Eye (tissue), 1 donor: ENCODE results near the gene GALNT14.

Source experiments
- DNase-seq: peaks from one replicate; pipeline ENCODE4 v3.0.0-alpha.2; 2015

GALNT14 gene

DNA sequence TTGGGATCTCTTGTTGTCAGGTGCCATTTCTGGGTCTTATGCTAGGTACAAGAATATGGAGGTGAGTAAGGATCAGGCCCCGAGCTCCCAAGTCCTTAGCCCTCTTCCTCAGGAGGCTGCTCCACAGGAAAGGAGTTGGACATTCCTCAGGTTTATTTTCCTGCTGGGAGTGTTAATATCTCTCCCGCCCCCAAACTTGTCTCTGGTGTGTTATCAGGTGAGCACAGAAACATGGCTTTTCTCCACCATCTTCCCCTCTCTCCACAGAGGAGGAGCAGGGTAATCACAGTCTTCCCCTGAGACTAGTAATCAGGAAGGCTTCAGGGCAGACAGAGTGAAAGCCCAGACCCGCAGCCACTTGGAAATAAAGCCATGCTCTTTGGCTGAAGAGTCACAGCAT, 257.7 kb downstream of the GALNT14 start:
- no peak for DNase-seq

DNA sequence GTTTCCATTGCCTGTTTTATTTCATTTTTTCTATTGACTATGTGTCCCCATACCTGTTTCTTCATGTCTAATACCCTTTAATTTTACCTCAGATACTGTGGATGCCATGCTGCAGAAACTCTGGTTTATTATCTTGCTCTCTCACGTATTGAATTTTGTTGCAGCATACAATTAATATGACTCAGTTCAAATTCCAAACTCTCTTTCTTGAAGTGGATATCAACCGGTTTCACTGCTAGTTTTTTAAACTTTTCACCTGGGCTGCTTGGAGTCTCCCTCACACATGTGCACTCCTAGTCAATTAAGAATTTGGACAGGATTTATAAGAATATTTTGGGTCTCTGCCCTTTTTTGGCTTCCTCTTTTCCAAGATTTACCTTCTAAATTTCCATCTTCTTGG, 260.4 kb downstream of the GALNT14 start:
- no peak for DNase-seq

DNA sequence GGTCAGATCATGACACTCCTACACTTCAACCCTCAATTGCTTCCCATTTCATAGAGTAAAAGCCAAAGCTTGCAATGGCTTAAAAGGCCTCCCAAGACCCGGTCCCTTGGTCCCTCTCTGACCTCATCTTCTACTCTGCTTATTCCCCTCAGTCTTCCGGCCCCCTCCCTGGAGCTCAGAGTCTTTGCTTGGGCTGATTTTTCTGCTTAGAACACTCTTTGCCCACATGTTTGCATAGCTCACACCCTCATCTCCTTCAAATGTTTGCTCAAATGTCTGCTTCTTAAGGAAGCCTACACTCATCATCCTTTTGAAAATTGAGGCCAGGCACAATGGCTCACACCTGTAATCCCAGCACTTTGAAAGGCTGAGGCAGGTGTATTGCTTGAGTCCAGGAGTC, 265.4 kb downstream of the GALNT14 start:
- DNase-seq, result no peak

DNA sequence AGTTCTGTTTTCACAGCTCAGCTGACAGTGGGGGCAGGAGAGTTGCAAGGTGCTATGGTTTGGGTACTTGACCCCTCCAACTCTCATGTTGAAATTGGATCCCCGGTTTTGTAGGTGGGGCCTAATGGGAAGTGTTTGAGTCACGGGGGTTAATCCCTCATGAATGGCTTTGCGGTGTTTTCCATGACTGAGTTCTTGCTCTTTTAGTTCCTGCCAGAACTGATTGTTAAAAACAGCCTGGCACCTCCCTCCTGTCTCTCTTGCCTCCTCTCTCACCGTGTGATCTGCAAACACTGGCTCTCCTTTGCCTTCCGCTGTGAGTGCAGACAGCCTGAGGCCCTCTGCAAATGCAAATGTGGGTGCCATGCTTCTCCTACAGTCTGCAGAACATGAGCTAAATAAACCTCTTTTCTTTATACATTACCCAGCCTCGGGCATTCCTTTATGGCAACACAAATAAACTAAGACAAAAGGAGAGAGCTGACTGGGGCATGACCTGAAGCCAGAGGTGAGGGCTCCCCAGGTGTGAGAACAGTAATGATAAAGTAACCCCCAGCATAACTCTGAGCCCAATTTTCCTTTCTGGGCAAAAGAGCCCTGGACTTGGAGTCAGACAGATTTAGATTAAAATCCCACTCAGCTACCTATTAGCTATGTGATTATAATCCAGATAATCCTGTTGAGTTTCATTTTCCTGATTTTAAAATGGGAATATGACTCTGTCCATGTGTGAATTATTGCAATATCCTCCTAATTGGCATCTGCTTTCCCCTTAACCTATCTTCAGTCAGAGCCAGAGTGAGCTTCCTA, 266.1 kb downstream of the GALNT14 start:
- no peak for DNase-seq

- DNase-seq, result no peak
Observed at GRCh38 chr2:30871440-30871839, 266.8 kb downstream of the GALNT14 start.

- DNase-seq, result no peak
Observed at GRCh38 chr2:30869988-30870387, 268.3 kb downstream of the GALNT14 start.

DNA sequence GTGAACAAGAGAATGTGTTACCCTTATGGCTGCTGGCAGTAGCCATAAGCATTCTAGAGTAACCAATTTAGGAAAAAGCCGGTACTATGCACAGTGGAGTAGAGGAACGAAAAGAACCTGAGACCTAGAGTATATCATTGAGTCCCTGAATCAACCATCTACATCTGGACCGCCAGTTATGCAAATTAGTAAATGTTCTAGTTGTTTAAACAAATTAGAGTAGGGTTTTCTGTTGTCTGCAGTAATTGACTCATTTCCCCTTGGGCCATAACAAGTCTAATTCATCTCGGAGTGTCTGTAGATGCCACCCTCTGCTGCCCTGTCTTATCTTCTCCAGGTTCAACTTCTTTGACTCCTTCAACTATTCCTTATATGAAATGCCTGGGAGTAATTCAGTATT, 270.9 kb downstream of the GALNT14 start:
- no peak for DNase-seq

DNA sequence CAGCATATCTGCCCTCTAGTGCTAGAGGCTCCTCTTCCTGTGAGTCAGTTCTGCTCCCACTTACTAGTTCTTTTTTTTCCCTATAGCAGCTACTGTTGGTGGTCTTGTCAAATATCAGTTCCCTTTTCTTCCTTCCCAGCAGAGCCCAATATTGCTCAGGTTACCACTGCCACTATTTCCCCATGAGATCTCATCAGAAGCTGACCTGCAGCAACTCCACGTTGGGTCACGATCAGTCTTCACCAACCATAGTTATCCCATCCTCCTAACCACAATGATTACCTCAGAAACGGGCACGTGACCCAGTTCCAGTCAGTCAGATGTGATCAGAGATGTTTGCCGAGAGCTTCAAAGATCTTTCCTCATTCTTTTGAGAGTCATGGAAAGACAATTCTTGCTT, 271.3 kb downstream of the GALNT14 start:
- no peak for DNase-seq

GRCh38 chr2:30865892-30866681, 272.2 kb downstream of the GALNT14 start:
- DNase-seq, result no peak

- peak; percentile 18 for DNase-seq
Observed at GRCh38 chr2:30865243-30865642, 273.0 kb downstream of the GALNT14 start.

DNA sequence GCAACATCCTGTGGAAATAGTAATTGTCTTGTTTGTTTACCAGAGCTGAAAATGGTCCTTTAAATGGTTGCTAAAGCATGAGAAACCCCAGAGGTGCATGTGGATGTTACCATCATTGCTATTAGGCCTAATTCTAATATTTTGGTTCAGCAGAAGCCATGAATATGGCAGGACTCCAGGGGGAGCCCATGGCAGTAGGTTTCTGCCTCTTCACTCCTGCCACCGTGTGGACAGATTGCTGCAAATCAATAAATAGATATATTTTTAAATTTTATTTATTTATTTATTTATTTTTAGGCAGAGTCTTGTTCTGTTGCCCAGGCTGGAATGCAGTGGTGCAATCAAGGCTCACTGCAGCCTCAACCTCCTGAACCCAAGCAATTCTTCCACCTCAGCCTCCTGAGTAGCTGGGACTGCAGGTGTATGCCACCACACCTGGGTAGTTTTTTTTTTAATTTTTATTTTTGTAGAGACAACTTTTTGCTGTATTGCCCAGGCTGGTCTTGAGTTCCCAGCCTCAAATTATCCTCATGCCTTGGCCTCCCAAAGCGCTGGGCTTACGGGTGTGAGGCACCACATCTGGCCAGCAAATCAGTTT, 276.1 kb downstream of the GALNT14 start:
- peak; percentile 78 for DNase-seq

GRCh38 chr2:30860726-30861125, 277.5 kb downstream of the GALNT14 start:
- DNase-seq, result no peak
